ENCODE results near the gene HELZ2.

Gene HELZ2, protein sequence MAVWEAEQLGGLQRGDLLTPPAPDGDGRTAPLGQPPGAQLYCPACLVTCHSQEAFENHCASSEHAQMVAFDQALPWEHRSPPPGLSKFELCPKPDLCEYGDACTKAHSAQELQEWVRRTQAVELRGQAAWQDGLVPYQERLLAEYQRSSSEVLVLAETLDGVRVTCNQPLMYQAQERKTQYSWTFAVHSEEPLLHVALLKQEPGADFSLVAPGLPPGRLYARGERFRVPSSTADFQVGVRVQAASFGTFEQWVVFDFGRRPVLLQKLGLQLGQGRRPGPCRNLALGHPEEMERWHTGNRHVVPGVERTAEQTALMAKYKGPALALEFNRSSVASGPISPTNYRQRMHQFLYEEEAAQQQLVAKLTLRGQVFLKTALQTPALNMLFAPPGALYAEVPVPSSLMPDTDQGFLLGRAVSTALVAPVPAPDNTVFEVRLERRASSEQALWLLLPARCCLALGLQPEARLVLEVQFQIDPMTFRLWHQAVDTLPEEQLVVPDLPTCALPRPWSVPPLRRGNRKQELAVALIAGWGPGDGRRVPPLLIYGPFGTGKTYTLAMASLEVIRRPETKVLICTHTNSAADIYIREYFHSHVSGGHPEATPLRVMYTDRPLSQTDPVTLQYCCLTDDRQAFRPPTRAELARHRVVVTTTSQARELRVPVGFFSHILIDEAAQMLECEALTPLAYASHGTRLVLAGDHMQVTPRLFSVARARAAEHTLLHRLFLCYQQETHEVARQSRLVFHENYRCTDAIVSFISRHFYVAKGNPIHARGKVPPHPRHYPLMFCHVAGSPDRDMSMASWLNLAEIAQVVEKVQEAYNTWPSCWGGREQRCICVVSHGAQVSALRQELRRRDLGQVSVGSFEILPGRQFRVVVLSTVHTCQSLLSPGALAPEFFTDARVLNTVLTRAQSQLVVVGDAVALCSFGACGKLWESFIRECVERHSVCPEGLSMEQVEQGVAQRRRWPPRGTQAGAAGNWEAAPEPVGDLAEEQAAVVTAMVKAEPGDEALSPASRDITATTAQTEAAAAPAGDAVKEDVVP (N-terminal part only)

GRCh38 chr20:63574156-63574828 is at the start of gene HELZ2:
HELZ2 (minus strand) TSS chr20:63574239; CDS start chr20:63572385, 1,854 bp downstream.
- Histone ChIP-seq H3K27me3 (ENCODE audit: insufficient read depth, low read depth, severe bottlenecking) (no peaks in the 10 kb centered on the region), H3K9me3 (ENCODE audit: severe bottlenecking) (no peaks in the 10 kb centered on the region), H3K36me3 (no peaks in the 10 kb centered on the region; the same call in 1 of the 2 replicates), H3K27ac (peak within 1 kb of the TSS; percentile 59), H3K4me3 (ENCODE audit: low read depth, low read length) (peak within 1 kb of the TSS; percentile 49)
- DNase-seq: peak; percentile 67
- TF ChIP-seq, protein P1, sequence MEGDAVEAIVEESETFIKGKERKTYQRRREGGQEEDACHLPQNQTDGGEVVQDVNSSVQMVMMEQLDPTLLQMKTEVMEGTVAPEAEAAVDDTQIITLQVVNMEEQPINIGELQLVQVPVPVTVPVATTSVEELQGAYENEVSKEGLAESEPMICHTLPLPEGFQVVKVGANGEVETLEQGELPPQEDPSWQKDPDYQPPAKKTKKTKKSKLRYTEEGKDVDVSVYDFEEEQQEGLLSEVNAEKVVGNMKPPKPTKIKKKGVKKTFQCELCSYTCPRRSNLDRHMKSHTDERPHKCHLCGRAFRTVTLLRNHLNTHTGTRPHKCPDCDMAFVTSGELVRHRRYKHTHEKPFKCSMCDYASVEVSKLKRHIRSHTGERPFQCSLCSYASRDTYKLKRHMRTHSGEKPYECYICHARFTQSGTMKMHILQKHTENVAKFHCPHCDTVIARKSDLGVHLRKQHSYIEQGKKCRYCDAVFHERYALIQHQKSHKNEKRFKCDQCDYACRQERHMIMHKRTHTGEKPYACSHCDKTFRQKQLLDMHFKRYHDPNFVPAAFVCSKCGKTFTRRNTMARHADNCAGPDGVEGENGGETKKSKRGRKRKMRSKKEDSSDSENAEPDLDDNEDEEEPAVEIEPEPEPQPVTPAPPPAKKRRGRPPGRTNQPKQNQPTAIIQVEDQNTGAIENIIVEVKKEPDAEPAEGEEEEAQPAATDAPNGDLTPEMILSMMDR (IDR thresholded peaks at IDR 0.05; ENCODE audit: low read depth, low read length): no peak

- Histone ChIP-seq H3K4me3 (ENCODE audit: low read depth, low read length) (no peak overlapping the region), H3K27ac (no peak overlapping the region), H3K27me3 (ENCODE audit: insufficient read depth, low read depth, severe bottlenecking) (no peaks in the 10 kb centered on the region), H3K9me3 (ENCODE audit: severe bottlenecking) (peaks cover 3% of the 10 kb centered on the region), H3K36me3 (peaks cover 20% of the 10 kb centered on the region)
- DNase-seq: no peak
- TF ChIP-seq, protein P1 (IDR thresholded peaks at IDR 0.05; ENCODE audit: low read depth, low read length): no peak
These were observed 48.7 kb upstream of the HELZ2 start for GRCh38 chr20:63622732-63623131.

DNA sequence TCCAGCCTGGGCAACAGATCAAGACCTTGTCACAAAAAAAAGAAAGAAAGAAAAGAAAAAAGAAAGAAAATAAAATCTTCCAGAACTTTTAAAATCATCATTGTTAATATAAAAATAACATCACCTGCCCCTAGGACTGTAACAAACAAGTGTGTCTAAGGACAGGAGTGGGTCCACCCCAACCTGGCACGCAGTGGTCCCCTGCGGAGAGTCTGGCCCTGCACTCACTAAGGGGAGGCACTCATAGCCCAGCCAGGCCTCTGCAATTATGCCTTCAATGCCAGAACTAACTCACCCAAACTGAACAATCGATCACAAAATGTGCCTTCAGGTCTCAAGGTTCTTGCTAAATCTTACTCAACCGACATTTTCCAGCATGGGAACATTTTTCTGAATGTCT is 48.1 kb upstream of the HELZ2 start:
- TF ChIP-seq, protein P1 (IDR thresholded peaks at IDR 0.05; ENCODE audit: low read depth, low read length): no peak
- Histone ChIP-seq H3K27me3 (ENCODE audit: insufficient read depth, low read depth, severe bottlenecking) (no peaks in the 10 kb centered on the region), H3K4me3 (ENCODE audit: low read depth, low read length) (no peak overlapping the region), H3K9me3 (ENCODE audit: severe bottlenecking) (peaks cover under 1% of the 10 kb centered on the region), H3K27ac (no peak overlapping the region), H3K36me3 (peaks cover 18% of the 10 kb centered on the region)
- no peak for DNase-seq

DNA sequence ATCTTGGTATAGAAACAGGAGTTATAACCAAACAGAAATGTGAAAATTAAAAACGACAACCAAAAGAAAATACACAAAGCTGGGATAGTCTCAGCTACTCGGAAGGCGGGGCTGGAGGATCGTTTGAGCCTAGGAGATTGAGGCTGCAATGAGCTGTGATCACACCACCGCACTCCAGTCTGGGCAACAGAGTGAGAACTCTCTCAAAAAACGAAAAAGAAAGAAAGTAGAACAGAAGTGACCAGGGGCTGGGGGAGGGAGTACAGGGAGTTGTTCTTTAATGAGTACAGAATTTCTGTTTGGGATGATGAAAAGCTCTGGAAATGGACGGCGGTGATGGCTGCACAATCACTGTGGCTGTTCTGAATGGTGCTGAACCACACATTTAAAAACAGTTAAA is 47.0 kb upstream of the HELZ2 start:
- Histone ChIP-seq H3K9me3 (ENCODE audit: severe bottlenecking) (no peaks in the 10 kb centered on the region), H3K27ac (no peak overlapping the region), H3K36me3 (peaks cover 24% of the 10 kb centered on the region), H3K27me3 (ENCODE audit: insufficient read depth, low read depth, severe bottlenecking) (no peaks in the 10 kb centered on the region), H3K4me3 (ENCODE audit: low read depth, low read length) (no peak overlapping the region)
- TF ChIP-seq, protein P1 (IDR thresholded peaks at IDR 0.05; ENCODE audit: low read depth, low read length): no peak
- DNase-seq: no peak

GRCh38 chr20:63619505-63619904 is 45.5 kb upstream of the HELZ2 start:
- DNase-seq: no peak
- Histone ChIP-seq H3K27ac (no peak overlapping the region), H3K9me3 (ENCODE audit: severe bottlenecking) (no peaks in the 10 kb centered on the region), H3K27me3 (ENCODE audit: insufficient read depth, low read depth, severe bottlenecking) (no peaks in the 10 kb centered on the region), H3K4me3 (ENCODE audit: low read depth, low read length) (no peak overlapping the region), H3K36me3 (peaks cover 34% of the 10 kb centered on the region)
- TF ChIP-seq, protein P1 (IDR thresholded peaks at IDR 0.05; ENCODE audit: low read depth, low read length): no peak
